ENCODE results near the gene NCK2.

Gene NCK2

DNA sequence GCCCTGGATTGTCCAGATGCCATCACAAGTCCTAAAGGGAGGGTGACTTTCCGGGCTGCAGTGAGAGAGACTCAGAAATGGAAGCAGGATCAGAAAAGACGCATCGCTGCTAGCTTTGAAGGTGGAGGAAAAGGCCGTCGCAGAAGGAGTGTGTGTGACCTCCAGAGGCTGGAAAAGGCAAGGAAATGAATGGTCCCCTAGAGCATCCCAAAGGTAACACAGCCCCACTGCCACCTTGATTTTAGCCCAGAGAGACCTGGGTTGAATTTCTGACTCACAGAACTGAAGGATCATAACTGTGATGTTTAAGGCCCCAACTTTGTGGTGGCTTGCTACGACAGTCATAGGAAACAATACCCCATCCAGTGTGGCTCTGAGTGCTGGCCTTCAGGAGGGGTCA lies 8.6 kb upstream of the NCK2 start:
- DNase-seq, result no peak

GRCh38 chr2:105737980-105738657 lies 6.6 kb upstream of the NCK2 start:
- no peak for DNase-seq

DNA sequence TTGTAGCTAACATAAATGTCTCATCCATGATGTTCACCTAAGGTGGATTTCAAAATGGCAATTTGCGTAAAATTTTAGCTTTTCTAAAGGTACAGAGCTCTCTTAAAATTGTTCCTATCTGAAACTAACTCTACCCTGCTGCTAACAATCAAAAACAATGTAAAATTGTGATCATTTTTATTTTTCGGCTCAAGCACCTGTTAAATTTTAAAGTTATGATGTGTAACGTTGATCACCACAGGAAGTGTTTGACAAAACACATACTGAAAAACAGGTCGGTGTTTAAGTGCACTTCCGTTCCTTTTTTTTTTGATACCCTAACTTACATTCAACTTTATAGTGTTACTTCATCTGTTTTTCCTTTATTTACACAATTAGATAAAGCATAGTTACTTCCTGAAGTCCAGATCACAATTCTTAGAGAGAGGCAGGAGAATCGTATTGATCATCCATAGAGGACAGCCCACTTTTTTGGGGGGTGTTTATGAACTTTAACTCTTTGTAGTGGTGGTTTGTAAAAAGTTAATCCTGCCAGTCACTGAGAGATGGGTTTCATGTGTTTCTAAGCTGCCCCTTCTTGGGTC lies 6.0 kb upstream of the NCK2 start:
- no peak for DNase-seq

DNA sequence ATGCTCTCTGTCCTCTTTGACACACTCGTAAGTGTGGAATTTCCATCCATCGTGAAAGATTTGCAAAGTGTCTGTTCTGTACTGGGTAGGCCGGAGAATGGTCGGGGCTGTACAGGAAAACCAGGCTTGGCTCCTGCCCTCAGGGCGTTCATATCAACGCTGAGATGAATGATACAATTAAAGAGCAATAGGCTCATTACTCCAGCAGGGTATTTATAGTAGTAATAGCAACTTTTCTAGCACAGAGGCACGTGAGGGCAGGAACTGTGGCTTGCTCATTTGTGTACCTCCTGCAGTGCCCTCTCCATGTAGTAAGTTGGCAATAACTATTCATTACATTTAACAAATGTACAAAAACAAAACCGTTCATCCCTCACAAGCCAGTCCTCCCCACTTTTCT lies 5.3 kb upstream of the NCK2 start:
- no peak for DNase-seq

DNA sequence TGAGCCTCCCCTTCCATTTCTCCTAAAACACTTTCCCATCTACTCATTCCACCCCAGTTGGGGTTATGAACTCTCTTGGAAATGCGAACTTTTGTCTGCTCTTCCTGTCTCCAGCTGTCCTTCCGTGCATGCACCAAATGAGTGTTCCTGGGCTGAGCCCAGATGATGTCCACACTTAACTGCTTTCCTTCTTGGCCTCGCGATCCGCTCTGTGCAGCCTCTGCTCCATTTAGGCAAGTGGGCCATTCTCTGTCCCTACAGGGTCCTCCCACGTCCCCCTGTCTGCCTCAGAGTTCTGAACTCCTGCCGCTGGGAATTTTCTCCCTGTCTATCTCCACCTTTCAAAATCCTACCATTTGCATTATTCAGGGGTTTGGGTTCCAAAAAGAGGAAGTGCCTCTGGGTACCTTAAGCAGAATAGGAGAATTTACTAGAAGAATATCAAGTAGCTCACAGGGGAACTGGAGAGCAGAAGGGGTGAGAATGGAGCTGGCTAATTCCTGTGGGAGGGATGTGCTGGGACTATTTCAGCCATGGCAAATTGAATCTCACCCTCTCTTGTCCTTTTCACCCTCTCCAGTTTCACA lies 4.7 kb upstream of the NCK2 start:
- DNase-seq, result no peak

DNA sequence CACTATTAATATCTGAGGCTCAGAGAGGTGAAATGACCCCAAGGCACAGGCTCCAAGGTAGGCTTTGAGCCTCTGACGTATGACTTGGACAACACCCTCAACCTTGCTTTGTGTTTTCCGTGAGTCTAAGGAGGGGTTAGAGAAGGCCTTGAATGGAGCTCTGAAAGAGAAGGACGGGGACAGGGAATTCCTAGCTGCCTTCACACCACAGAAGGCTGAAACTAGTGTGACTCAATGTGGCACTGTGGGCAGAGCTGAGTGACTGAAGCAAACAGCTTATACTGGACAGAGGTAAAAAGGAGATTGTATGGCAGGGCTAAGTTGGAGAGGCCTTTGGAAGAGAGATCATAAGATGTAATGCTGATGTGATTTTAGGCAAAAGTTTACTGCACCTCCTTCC lies 3.5 kb upstream of the NCK2 start:
- DNase-seq, result no peak

GRCh38 chr2:105741617-105742016 lies 3.1 kb upstream of the NCK2 start:
- no peak for DNase-seq

DNA sequence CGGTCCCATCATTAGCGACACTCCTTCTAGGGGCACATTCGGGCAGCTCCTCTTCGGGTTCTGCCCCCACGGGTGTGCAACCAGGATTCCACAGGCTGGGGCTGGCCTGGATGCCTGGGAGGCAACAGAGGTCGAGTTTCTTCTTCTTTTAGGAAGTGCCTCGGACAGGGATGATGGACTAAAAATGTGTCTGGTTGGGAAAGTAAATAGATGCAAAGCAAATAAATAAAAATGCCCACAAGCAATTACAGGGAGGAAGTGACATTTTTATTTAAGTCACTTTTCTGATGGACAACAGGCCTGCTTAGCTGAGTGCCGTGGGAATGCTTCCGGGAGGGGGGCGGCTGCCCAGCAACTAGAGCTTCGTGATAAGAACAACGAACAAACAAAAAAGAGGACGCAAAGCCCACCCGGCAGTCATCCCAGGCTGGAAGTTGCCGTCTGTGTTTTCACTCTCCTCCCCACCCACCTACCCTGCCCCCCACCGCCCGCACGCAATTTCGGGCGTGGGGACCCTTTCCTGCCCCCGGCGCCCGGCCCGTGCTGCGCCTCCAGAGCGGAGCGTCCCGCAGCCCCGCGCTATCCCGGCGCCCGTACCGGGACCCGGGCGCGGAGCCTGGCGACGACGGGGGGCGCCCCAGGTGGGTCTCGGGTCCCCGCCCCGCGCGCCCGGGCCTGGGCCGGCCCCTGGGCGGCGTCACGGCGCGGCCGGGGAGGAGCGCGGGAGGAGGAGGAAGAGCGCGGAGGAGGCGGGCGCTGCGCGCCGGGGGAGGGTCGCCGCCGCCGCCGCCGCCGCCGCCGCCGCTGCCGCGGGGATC lies 412 bp upstream of the NCK2 start:
- no peak for DNase-seq

DNA sequence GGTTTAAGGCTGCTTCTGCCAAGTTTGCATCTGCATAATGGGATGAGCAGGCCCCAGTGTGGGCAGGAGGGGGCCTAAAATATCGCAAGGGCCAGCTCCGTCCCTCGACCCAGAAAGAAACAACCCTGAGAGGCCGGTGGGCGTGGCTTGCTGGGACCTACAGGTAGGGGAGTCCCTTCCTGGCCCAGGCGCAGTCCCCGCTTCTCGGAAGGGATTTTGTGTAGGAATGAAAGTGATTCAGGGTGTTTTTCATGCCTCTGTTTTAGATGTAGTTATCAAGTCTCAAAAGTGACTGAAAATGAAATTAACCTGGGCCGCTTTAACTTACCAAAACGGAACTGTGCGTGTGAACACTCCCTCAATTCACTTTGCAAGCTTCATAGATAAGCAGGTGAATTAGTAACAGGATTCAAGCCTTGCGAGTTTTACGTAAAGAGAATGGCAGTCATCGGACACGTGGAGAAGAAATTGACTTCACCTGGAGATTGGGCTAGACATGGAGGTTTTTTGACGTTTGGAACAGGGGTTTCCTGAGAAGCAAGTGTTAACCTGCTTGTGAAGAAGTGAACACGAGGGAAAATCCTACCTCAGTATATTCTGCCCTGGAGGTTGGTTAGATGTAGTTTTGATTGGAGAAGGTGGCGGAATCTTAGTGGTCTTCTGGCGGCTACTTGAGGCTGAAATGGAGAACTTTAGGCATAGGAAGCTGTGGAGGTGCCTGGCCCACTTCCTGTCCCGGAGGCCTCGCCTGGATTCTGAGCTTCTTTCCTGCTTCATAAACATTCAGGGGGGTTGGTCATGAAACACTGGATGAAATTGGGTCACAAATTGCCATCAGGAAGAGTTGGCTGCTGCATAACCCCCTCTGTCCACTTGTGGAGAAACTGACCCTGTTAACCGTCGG lies 1.7 kb downstream of the NCK2 start:
- no peak for DNase-seq

- DNase-seq, result no peak
Observed at GRCh38 chr2:105747254-105747894, 2.7 kb downstream of the NCK2 start.

DNA sequence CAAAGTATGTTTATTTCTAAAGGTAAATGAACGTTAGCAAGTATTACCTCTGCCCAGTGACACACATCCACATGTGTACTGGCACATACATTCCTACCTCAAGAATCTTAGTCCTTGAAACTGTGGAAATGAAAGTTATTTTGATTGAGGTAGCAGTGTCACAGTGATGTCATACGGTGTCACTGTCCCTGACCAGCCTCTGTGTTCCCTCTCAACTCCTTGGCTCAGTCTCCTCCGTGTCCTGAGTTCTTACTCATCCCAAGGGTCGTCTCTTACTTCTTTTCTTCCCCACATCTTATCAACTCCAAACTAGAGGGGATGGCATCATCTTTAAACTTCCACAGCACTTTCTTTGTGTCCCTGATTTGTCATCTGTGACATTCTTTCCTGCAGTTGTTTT lies 3.3 kb downstream of the NCK2 start:
- DNase-seq, result no peak

GRCh38 chr2:105748566-105748965 lies 3.9 kb downstream of the NCK2 start:
- no peak for DNase-seq

GRCh38 chr2:105749583-105750400 lies 5.1 kb downstream of the NCK2 start:
- DNase-seq, result no peak

DNA sequence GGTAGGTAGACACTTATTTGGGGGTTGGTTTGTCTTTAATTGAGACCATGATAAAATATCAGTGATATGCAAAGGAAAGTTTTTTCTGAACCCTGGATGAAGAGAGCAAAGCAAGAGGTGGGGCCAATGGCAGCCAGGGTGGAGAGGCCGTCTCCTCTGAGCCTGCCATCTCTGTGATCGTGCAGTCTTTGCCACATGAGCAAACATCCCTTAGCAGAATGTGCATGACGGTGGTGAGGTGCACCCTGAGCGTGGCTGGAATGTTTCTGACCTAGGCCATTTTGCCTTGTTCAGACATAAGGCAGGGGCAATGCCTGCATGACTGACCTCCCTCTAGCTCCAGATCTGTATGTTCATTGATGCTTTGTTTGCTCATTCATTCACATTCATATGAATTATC lies 6.0 kb downstream of the NCK2 start:
- DNase-seq, result no peak

DNA sequence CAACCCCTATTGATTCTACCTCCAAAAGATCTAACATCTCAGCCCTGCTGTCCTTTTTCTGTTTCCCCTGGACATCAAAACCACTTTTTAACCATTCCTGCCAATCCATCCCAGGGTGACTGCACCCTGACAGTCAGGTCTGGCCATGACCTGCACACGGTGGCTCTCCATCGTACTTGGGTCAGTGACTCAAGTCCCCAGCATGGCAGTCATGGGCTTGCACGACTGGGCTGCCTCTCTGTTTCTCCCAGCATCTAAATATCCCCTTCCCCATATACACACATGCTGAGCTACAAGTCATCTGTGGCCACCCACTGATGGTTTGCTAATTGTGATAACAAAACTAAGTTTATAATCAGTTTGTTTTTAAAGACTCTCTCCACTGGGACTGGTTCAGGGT lies 6.6 kb downstream of the NCK2 start:
- DNase-seq, result no peak

DNA sequence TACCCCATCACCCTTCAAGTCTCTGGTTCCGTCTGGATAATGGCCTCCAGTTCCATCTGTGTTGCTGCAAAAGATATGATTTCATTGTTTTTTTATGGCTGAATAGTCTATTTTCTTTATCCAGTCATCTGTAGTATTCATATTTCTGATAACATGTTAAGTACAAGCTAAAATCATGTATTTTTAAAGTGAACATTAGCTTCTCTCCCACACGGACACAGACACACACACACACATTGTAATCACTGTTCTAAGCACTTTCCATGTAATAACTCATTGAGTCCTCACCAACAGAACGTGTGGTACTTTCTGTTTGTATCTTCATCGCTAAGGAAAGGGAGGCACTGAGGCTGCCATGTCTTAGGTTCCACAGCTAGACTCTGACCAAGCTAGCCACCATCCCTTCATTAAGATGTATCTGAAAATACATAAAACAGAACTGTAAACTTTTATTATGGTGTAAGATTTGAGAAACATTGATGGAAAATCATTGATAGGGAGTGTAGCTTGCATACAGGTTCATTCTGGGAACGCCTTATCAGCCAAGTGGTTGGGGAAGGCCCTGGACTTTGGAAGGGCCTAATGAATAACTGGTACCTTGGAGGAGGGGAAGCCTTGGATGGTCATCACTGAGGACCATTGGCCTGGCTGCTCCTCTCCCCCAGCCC lies 8.1 kb downstream of the NCK2 start:
- no peak for DNase-seq

DNA sequence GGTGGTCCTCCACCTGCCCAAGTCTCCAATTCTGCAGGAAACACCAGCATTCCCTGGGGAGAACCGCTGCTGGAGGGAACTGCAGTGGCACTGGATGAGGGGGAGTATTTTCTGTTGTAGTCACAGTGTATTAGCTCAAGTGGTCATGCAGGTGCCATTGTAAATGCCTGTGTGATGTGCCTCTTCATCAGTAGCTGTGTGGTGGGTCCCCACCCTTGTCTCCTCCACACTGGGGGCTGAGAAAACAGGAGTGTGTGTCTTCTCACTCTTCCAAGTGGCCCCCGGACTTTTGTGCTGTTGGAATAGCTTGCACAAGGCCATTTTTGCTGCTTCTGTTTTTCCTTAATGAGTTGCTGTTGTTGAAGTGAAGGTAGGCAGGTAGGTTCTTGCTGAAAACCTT lies 8.7 kb downstream of the NCK2 start:
- no peak for DNase-seq

DNA sequence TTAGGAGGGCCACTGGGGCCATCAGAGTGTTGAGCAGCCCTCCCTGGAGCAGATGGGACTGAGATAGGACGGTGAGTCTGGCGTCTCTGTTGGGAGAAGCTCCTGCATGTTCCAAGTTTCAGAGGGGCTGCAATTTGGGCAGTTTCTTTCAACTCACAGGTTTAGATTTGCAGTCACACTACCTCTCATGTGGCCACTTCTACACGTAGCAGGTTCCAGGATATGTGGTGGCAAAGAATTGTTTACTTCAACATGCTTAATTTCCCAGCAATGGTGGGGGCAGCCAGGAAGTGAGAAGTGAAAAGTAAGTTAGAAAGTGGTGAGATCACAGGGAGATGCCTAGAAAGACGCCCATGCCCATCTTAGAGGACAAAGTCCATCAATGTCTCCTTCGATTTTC lies 9.3 kb downstream of the NCK2 start:
- no peak for DNase-seq

DNA sequence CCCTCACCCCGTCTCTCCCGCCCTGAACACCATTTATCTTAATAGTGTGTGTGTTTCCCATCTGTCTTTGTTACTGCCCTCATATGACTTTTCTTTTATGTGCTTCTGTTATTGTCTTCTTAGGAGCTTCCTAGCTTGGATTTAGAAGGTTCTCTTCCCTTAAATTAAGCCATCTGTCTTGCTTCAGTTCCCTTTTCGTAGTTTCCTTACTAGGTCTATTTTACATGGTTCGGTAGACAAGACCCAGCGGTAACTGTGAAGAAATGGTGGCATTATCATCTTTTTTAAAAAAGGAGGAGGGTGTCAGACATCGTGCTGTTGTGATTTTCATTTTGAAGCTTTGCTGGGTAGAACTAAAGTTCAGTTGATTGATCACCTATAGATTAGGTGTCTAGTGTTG lies 10.3 kb downstream of the NCK2 start:
- no peak for DNase-seq

DNA sequence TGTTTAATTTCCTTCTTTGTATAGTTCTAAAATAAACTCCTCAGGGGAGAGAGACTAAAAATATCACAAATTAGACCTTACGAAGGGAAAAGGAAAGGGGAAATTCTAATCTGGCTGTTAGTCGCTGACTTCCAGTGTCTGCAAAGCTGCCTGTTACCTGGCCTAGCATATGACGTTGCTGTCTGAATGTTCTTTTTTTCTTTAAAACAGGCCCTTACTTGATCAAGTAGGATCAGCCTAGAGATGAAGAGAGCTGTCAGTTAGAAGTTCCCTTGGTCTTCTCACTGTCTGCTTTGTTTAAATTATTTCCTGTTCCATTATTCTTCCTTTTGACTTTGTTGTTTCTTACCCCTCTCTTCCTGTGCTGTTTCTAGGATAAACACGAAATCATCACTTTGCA lies 11.2 kb downstream of the NCK2 start:
- no peak for DNase-seq

GRCh38 chr2:105756435-105756834 lies 11.7 kb downstream of the NCK2 start:
- DNase-seq, result no peak

Measured in NCI-H187 treated with DMSO at 0.1 percent for 48 hours (cell line).